Activated T-cell treated with anti-CD3 and anti-CD28 coated beads, Interleukin-2, amount 50 U/mL, for 48 hours (primary cell): ENCODE data around the gene GLIS1.

Experiments used
- DNase-seq, 2 experiments: peaks; one replicate each; pipeline ENCODE4 v3.0.0-alpha.2; 2020

The GLIS1 gene

DNA sequence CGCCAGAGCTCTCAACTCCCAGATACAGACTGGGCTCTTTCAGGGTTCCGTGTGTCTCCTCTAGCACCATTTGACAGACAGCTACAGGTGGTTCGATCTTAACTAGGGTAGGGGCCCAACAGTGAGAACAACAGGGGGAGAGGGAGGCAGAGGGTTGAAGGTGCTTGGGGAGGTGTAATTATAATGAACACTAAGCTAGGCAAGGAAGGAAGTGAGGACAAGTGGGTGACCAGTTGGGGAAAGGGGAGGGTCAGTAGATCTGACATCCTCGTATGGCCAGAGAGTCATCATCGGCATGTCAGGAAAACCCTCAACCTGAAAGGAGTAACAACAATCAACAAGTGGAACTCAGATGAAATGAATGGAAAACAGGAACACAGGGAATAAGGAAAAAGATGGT, 22.8 kb downstream of the GLIS1 start:
- no peak for DNase-seq

- DNase-seq: peak; percentile 33 to 34
Measured at GRCh38 chr1:53715478-53715877, 23.5 kb downstream of the GLIS1 start.

DNA sequence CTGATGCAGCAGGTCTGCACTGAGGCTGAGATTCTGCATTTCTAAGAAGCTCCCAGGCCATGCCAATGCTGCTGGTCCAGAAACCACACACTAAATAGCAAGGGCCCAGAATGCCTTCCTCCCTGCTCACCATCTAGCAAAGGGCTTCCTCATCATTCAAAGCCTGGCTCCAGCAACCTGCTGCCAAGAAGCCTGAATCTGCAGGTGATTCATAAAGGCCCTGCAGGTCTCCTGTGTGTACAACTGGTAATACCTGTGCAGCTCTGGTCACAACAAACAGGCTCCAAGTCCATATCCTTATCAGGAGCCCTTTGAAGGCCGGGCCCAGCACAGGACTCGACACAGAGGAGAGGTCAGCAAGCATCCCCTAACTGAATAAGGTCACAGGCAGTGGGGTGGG, 26.7 kb downstream of the GLIS1 start:
- no peak for DNase-seq

DNA sequence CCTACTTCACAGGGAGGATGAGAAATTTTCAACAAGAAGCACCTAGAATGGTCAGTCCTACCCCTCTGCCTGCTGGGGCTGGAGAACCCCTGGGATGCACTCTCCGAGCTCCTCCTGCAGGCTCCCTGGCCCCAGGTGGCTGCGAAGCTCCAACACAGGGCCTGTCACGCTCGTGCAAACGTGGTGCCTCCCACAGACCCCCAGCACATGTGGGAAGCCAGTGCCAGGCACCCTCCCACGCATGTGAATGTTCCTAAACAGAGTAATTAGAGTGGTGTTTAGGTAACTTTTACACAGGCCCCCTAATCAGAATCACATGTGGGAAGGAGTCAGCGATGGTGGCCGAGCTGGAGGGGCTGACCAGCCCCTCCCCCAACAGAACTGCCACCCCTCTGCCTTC, 28.4 kb downstream of the GLIS1 start:
- no peak for DNase-seq

- no peak for DNase-seq
Measured at GRCh38 chr1:53708687-53709086, 30.3 kb downstream of the GLIS1 start.

GRCh38 chr1:53706356-53706755, 32.6 kb downstream of the GLIS1 start:
- no peak for DNase-seq

DNA sequence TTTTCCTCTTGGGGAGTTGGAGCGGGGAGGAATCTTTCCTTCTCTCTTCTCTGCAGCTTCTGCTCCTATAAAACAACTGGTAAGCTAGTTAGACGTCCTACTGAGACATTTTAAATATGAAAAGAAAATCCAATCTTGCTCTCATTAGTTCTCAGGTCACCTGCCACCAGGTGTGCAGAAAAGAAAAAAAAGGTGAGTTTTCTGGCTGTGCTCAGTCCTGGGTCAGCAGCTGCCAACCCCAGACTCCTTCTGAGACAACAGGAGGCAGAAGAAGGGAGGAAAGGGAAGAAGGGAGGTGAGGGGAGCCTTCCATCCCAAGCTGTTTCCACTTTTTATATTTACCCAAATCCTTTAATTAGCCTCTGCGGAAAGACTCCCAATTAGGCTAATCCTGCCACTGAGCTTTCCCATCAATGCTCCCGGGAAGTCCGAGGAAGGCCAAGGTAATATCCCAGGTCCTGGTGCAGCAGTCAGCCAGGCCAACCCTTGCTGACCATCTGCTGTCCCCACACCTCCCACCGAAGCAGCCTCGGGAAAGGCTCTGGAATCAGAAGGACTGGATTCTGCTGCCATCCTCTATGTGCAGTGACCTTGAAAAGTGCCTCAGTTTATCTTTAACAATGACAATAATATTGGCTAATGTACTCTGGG, 33.4 kb downstream of the GLIS1 start:
- no peak for DNase-seq

GRCh38 chr1:53704804-53705445, 34.0 kb downstream of the GLIS1 start:
- no peak for DNase-seq

- no peak for DNase-seq
Measured at GRCh38 chr1:53704304-53704703, 34.7 kb downstream of the GLIS1 start.

GRCh38 chr1:53703174-53703573, 35.8 kb downstream of the GLIS1 start:
- no peak for DNase-seq

DNA sequence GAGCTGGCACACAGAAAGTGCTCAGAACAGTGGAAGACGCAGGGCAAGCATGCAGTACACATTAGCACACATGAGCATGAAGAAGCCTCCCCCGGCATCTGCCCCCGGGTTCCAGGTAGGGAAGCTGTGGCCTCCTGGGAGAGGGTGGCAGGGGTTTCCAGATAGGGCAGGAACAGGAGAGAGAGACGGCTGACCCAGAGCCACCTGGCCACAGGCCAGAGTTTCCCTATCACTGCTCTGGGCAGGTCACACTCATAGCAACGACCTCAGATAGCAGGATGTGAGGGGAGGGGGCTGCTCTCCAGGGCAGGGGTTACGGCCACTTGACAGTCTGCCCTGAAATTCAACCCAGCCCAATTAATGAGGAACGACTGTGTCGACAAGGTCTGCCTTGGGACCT, 36.6 kb downstream of the GLIS1 start:
- no peak for DNase-seq

- DNase-seq: no peak
Measured at GRCh38 chr1:53700776-53701175, 38.2 kb downstream of the GLIS1 start.

- DNase-seq: no peak
Measured at GRCh38 chr1:53699981-53700380, 39.0 kb downstream of the GLIS1 start.

DNA sequence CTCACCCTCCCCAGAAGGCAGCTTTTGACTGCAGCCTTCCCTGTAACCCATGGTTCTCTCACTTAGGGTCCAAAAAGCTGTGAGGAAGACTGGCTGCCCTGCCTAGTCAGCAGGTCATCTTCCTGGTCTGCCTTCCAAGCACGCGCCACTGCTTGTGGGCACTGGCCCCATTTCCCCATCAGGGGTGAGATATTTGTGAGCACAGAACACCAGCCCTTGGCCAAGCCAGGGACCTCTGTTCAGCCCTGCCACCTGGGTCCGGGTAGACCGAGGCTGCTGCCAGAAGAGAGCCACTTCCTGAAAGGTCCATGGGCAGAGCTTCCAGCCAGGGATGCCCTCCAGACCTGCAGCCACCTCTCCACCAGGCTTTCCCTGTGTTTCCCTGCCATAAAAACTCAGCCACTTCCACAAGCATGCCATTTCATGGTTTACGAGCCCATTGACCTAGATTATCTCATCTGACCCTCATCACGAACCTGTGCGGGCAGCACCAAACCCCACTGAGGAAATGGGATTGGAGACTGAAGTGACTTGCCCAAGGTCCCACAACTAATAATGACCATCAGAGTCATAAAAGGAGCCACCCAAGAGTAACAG, 40.5 kb downstream of the GLIS1 start:
- DNase-seq: no peak

- DNase-seq: no peak
Measured at GRCh38 chr1:53697721-53698383, 41.1 kb downstream of the GLIS1 start.

DNA sequence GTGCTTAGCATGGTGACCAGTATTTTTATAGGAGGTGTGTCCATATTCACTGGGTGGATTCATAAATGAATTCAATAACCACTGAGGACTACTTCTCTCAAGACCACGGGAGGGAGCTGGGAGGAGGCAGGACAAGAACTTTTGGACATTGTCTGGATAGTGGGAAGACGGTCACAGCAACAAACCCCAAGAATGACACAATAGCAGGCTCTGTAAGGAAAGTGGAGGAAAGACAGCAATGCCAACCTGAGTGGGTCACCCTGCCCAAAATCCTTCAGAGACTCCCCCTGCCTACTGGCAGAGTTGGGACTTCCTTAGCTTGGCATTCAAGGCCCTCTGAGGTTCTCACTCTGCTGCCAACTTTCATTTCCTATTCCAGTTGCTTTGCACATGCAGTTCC, 42.0 kb downstream of the GLIS1 start:
- no peak for DNase-seq

GRCh38 chr1:53696571-53696970, 42.4 kb downstream of the GLIS1 start:
- no peak for DNase-seq

- no peak for DNase-seq
Measured at GRCh38 chr1:53696051-53696450, 42.9 kb downstream of the GLIS1 start.

DNA sequence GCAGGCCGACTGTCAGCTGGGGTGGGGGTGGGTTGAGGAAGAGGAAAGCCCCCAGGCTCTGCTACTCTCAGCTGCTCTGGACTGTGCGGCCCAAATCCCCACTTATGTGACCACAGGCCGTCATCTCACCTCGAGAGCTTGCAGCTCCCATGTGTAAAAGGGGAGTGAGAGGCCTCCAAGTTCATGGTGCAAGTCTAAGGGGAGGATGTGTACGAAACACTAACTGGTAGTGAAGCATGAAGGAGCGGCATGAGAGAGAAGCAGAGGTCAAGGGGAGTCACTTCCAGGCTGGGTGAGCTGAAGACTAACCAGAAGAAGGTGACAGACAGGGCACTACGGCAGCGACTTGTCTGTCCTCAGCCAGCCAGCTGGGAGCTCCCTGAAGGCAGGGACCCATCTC, 43.8 kb downstream of the GLIS1 start:
- DNase-seq: no peak

GRCh38 chr1:53694718-53695091, 44.3 kb downstream of the GLIS1 start:
- DNase-seq: no peak

GRCh38 chr1:53693773-53694717, 44.9 kb downstream of the GLIS1 start:
- DNase-seq: no peak

GRCh38 chr1:53693339-53693738, 45.6 kb downstream of the GLIS1 start:
- no peak for DNase-seq

DNA sequence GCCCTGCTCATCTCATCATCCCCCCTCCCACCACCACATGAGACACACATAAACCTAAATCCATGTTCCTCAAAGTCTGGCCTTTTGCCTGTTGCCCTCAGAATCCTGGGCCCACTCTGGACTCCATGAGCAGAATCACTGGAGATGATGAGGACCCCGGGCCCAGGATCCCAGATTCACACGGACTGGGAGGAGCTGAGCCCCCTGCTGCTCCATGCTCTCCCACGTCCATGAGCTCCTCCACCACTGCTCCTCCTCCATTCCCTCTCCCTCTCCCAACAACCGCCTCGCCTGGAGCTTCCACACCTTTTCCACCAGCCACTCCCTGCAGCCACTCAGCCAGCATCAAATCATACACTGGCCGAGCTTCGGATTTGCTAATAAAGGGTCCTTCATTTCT, 47.6 kb downstream of the GLIS1 start:
- DNase-seq: no peak
